Measurements from ENCODE around the gene FBXL13. TPM values are rescaled to one million over a fixed set of nuclear protein-coding genes. Genes with fewer than 3 reads are reported as not detected.
"Not testable (repeated sequence)": the region's sequence is repeated elsewhere in the genome, so short reads cannot be mapped to it uniquely, and the experiment has no call there.

Gene FBXL13
- polyA plus RNA-seq (ENCODE audit: insufficient read depth in 1 of 5, insufficient read length in 5 of 5, low replicate concordance in 1 of 5) = 1 to 10 TPM; 2.8 to 5.5 (median 4.6) TPM
- long read RNA-seq, donor 1, partial matches to known transcripts = 142 of 338 reads
- long read RNA-seq, donor 1, other reads (novel, unspliced or antisense) = 196 of 338 reads
- long read RNA-seq, donor 2, partial matches to known transcripts = 5 of 5 reads
- long read RNA-seq, donor 2, other reads (novel, unspliced or antisense) = 0 of 5 reads
- long read RNA-seq, donor 3 = 0 reads
- long read RNA-seq, donor 4 = 0 reads
- long read RNA-seq, donor 5, partial matches to known transcripts = 33 of 75 reads
- long read RNA-seq, donor 5, other reads (novel, unspliced or antisense) = 42 of 75 reads
- long read RNA-seq, donor 6, partial matches to known transcripts = 172 of 238 reads
- long read RNA-seq, donor 6, other reads (novel, unspliced or antisense) = 66 of 238 reads
- long read RNA-seq, donor 7, partial matches to known transcripts = 310 of 326 reads
- long read RNA-seq, donor 7, other reads (novel, unspliced or antisense) = 16 of 326 reads
- long read RNA-seq, donor 8 = 0 reads

DNA sequence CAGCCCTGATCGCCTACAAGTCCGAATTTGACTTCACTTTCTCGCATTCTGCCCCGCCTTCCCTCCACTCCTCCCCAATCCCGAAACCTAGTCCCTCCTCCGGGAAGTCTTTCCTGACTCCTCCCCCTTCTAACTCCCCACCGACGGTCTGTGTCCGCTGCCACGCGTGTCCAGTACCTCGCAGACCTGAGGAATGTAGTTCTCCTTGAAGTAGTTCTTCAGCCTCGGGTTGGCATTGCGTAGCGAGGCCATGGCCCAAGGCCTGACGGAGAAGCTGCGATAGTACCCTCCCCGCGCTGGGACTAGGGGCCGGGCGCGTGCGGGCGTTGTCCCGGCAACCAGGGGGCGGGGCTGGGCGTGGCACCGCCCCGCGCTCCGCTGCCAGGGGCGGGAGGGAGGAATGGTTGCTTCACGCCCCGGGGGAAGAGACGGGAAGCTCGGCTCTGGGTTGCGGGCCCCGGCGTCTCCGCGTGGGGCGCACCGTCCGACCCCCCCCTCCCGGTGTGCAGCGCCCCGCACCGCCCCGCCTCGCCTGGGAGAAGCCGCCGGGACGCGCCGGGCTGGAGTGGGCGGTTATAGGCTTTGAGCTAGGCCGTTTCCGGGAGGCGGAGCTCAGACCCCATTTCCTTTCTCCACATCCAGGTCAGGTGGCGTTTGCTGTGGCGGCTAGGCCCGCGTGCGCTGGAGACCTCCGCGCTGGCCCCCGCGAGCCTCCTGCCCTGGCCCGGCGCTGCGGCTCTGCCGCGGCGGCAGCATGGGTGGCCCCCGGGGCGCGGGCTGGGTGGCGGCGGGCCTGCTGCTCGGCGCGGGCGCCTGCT is at the start of gene FBXL13, which contains the start of gene ARMC10:
Gene FBXL13, minus strand, starts transcription at position 278 of the 818 bp plus-strand sequence.
Gene ARMC10, plus strand, starts transcription at position 622 of the 818 bp plus-strand sequence. Its CDS starts 133 bp downstream, at position 755.
- DNase-seq = peak; percentile 95

DNA sequence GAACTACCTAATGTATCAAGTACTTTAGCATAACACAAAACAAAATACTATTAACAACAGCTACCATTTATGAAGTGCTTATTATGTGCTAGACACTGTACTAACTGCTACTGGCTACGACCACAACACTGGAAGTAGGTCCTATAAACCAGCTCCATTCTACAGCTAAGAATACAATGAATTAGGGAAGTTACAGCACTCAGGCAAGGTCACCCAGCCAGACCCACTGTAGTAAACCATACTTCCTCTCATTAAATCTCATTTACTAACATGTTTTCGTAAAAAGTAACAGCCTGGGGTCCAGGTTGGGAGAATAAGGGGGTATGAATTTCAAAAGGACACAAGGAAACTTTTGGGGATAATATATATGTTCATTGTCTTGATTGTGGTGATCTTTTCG is 48.9 kb upstream of the FBXL13 start:
- DNase-seq = no peak

DNA sequence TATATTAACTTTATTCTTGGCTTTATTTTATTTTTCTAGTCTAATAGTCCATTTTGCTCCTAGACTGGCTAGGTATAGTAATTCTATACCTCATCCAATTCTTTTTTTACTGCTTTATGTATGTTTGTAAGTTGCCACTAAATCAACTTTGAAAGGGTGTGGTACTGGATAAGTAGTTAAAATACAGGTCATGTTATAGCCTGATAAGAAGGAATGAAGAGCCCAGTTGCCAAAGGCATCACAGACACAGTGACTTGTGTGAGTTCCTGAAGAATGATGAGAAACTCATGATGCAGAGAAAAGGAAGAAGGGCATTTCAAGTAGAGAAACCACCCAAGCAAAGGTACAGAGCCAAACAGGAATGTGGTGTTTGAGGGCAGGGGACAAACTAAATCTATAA is 47.0 kb upstream of the FBXL13 start:
- no peak for DNase-seq

DNA sequence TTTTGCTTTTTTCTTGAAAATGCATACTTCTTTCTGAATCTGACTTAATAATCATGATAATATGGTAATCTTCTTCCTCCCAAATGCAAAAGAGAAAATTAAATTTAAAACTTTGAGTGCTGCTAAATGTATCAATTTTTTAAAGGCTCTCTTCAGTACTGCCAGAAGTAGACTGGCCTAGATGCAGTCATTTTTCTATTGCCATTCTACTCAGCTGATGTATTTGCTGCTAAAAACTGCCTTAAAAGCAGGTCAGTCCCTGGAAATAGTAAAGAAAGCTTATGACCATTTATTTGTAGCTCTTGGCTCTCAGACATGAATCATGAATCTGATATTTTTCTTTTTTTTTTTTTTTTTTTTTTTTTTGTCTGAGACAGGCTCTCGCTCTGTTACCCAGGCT is 45.8 kb upstream of the FBXL13 start:
- no peak for DNase-seq

DNA sequence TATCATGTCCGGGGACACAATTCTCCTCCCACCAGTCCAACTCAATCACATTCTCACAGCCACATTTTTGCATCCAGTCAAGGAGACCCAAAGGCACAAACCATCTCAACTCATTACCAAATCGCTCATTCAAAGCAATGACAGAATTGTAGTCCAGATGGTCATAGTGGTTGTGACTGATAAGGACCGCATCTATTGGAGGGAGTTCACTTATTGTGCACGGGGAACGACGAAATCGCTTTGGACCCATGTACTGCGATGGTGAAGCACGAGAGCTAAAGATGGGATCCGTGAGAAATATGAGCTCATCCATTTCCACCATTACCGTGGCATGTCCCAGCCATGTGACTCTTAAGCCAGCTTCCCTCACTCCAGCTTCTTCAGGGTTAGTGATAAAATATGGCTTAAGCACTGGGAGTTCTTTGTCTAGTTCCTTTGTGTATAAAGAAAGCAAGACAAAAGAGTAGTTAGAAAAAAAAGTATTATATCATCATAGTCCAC is 45.2 kb upstream of the FBXL13 start:
- DNase-seq = no peak

DNA sequence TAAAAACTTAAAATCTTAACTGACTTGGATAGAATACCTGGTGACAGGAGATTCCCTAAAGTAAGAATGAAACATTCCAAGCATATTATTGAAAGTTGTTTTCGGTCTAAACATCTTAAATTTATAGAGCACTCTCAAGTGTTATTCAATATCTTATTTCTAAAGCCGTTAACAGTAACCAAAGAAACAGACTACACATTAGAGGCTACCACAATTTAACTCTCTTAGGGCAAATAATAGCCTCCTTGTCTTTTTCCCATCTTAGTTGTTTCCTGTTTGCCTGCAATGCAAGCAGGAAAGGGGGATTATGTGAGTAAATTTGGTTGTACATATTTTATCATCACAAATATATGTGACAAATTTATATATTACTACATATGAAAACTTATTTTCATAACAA is 42.9 kb upstream of the FBXL13 start:
- no peak for DNase-seq

DNA sequence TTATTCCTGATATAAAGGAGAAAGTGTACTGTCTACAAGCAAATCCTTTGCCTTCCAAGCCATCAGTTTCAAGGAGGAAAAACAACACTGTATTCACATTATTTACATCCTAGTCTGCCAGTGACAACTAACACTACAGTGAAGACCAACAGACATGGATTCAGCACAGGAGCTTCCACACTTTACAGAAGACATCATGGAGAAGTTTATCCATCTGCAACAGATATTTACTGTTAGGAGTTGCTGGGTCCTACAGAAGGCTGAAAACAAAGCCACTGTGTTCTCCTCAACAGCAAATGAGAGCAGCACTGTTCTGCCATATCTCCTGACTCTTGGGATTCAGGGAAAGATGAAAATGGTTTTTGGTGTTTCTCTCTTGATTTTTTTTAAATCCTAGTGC is 42.4 kb upstream of the FBXL13 start:
- DNase-seq = no peak

DNA sequence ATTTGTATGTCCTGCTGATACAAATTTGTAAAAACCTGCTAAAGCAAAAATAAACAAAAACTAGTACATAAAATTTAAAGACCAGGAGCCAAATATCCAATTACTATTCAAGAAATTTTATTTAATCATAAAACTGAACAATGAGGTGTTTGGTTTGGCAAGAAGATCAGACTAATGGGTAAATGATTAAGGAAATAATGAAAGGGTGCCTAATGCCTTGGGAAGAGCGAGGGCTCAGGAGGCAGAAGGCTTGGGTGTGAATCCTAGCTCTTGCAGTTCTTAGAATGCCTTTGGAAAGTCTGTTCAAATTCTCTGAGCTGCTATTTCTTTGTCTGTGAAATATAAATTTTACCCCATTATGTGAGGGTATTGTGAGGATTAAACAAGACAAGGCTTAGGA is 41.9 kb upstream of the FBXL13 start:
- DNase-seq = no peak

DNA sequence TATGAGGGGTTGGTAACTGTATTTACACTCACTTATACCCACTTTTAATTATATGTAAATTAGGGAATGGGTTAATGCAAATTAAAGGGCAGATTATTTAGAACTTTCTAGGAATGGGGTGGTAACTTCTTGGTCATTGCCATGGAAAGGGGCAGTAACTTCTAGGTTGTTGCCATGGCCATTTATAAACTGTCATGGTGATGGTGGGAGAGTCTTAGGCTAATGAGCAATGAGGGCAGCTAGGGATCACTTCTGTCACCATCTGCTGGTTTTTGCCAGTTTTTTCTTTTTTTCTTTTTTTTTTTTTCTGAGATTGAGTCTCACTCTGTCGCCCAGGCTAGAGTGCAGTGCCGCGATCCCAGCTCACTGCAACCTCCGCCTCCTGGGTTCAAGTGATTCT is 41.2 kb upstream of the FBXL13 start:
- DNase-seq = no peak

DNA sequence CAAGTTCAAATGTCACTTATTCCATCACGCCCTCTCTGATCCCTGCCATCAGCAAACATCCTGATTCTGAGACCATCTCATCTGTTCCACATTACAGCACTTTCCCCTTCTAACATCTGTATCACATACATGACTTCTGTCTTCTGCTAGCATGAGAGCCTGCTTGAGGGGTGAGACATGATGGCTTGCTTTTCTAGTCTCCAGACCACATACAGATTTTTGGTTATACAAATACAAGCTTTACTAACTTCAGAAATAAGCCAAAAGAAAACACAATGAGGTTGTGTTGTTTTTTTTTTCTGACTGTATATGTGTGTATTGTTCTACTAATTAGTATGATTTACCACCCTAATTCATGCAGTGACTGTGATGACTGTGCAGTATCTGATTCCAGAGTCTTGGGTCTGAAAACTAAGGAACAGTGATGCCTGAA is 40.0 kb upstream of the FBXL13 start:
- no peak for DNase-seq

DNA sequence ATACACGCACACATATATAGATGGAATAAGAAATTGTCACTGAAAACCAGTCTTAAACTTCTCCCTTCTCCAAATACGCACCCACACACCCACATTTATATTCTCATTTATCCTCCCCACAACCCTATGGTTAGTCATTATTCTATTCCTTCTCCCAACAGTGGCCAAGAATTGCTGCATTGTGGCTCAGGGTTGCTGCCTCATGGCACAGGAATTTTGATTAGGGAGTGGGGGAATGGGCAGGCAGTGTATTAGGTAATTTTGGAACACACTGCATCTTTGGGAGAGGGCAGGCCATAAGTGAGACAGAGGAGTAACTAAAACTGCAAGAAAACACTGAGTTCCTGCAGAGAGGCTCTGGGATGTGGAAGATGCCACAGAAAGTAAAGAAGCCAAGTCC is 38.6 kb upstream of the FBXL13 start:
- no peak for DNase-seq

DNA sequence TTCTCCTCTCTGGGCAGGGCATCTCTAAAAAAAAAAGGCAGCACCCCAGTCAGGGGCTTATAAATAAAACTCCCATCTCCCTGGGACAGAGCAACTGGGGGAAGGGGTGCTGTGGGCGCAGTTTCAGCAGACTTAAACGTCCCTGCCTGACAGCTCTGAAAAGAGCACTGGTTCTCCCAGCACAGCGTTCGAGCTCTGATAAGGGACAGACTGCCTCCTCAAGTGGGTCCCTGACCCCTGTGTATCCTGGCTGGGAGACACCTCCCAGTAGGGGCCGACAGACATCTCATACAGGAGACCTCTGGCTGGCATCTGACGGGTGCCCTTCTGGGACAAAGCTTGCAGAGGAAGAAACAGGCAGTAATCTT is 32.1 kb upstream of the FBXL13 start:
- DNase-seq = not testable (repeated sequence)

DNA sequence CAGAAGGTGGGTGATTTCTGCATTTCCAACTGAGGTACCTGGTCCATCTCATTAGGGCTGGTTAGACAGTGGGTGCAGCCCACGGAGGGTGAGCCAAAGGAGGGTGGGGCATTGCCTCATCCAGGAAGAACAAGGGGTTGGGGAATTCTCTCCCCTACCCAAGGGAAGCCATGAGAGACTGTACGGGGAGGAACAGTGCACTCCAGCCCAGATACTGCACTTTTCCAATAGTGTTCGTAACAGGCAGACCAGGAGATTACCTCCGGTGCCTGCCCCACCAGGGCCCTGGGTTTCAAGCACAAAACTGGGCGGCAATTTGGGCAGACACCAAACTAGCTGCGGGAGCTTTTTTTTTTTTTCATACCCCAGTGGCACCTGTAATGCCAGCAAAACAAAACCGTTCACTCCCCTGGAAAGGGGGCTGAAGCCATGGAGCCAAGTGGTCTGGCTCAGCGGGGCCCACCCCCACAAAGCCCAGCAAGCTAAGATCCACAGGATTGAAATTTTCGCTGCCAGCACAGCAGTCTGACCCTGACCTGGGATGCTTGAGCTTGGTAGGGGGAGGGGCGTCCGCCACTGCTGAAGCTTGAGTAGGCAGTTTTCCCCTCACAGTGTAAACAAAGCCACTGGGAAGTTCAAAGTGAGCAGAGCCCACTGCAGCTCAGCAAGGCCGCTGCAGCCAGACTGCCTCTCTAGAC is 31.6 kb upstream of the FBXL13 start:
- DNase-seq = peak; percentile 21

DNA sequence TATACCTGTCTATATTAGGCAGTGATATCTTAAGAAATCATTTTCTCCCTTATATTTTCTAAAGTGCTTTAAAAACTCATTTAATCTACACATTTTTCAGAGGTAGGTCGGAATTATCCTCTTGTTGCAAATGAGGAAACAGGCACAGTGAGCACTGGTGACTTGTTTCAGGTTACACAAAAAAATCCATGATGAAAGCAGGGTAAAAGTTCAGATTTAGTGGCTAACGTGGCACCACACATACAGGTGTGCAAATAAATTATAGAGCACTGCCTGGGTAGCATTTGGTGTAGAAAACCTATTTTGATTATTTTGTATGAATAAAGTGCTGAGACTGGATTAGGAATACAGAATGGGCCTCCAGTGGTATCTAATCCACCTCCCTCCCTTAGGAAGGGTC is 26.9 kb upstream of the FBXL13 start:
- no peak for DNase-seq

DNA sequence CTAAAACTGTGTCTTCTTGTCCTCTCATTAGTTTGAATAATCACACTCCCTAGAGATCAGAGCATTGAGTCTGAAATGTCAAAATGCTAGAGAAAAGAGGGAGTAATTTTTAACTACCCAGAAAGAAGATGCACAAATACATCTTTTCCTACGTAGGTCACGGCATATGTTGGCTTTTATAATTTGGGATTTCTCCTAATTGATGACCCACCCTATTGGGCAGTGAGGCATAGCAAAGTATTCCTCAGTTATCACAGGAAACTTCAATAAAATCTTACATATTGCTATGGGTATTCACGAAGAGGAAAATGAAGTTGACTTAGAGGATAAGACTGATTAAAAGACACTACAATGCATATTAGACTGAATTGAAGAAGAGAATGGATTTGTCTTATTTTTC is 25.8 kb upstream of the FBXL13 start:
- no peak for DNase-seq

DNA sequence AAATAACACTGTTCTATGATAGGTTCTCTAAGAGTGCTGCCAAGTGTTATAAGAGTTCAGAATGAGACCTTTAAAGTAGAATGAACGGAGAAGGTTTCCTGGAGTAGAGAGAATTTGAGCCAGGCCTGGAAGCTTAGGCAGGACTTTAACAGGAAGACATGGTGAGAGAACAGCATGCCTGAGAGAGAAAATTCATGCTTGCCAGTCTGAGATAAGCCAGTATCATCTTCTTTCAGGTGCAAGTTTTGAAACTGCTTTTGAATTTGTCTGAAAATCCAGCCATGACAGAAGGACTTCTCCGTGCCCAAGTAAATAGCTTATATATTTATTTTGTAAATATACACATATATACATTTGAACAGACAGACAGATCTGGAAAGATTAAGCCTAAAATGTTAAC is 22.4 kb upstream of the FBXL13 start:
- no peak for DNase-seq

DNA sequence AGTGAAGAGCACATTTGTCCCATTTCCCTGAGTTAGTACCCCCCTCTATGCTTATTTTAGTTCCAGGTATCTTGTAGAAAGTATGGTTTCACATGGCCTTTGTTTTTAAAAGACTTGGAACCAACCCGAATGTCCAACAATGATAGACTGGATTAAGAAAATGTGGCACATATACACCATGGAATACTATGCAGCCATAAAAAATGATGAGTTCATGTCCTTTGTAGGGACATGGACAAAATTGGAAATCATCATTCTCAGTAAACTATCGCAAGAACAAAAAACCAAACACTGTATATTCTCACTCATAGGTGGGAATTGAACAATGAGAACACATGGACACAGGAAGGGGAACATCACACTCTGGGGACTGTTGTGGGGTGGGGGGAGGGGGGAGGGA is 21.0 kb upstream of the FBXL13 start:
- not testable (repeated sequence) for DNase-seq

DNA sequence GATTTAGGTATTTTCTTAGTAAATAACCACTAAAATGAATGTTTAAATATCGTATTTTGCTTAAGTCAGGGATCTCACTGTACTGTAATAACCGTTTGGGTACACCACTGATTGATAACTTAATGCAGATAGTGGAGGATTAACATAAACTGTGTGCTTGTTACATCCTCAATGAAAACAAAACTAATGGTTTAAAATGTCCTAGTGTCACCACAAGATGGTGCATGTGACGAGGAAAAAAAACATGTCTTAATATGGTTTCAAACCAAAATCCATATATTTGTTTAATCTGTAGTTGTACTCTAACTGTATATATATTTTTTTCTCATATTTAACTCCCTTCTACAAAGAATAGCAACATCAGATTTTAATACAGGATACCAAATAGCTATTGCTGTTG is 19.5 kb upstream of the FBXL13 start:
- no peak for DNase-seq

DNA sequence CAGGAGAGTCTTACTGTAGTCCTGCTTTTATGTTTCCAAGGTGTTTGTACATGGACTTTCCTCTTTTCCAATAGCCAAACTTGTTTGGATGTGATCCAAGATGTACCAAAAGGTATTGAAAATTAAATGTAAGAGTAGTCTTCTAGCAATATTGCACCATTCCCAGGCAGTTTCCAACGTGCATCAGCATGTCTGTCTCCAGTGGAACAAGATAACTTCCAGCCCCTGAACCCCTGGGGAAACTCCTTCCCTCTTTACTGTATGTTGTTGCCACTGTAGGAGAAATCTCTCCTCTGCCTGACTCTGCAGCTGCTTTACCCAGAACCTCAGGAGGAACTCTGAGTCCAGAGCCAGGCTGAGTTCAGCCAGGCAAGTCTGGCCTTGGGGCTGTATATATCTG is 18.8 kb upstream of the FBXL13 start:
- no peak for DNase-seq

DNA sequence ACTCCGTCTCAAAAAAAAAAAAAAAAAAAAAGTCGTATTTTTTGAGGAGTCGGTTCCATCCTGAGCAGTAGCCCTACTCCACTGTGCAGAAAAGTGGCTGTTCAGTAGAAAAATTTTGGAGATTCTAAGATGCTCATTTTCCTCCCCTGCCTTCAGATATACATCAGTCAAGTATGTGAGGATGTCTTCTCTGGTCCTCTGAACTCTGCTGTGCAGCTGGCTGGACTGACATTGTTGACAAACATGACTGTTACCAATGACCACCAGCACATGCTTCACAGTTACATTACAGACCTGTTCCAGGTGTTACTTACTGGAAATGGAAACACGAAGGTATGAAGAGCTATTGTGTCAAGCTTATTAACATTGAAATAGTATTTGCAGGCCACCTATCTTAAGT is 17.7 kb upstream of the FBXL13 start:
- DNase-seq = not testable (repeated sequence)

DNA sequence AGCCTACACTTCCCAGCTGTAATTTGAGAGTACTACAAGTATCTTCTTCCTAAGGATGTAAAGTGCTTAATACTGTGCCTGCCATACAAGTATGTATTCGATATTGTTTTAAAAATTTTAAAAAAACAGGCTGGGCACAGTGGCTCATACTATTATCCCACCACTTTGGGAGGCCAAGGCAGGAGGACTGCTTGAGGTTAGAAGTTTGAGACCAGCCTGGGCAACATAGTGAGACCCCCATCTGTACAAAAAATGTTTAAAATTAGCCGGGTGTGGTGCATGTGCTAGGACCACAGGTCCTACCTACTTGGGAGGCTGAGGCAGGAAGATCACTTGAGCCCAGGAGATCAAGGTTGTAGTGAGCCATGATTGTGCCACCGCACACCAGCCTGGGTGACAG is 8.6 kb upstream of the FBXL13 start:
- no peak for DNase-seq

DNA sequence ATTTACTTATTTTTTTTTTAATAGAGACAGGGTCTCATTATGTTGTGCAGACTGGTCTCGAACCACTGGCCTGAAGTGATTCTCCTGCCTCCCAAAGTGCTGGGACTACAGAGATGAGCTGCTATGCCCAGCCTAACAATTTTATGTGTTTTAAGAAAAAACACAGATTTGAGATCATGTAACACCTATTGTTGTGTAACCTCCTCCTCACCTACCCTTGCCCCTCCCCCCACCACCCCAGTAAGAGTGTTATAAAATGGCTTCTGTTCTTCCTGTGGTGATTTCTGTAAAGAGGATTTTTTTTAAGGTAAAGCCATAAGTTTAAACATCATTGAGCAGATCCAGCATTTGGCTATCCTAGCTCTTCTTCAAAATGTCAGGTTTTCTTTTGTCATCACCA is 7.9 kb upstream of the FBXL13 start:
- DNase-seq = no peak
